Measurements from ENCODE around the gene ZDHHC8. TPM values are rescaled to one million over a fixed set of nuclear protein-coding genes. Genes with fewer than 3 reads are reported as not detected.

The ZDHHC8 gene
- polyA plus RNA-seq, 1 donor (not counting 4 experiments of a cell fraction or from before 2014, with no cell fraction given) = 16.0 TPM

GRCh38 chr22:20192293-20192971 lies 60.8 kb downstream of the ZDHHC8 start:
- Histone ChIP-seq H3K36me3 (ENCODE audit: control insufficient read depth in 2 of 2, extremely low read depth in 1 of 2, insufficient read depth in 2 of 2, low read length in 2 of 2) (no peaks in the 10 kb centered on the region), H2AFZ (ENCODE audit: control insufficient read depth, low read length) (no peak overlapping the region), H3K9ac (ENCODE audit: control insufficient read depth, extremely low read depth, insufficient read depth, low read length) (no peak overlapping the region), H3K4me1 (ENCODE audit: control insufficient read depth, extremely low read depth, insufficient read depth, low read length) (no peaks in the 10 kb centered on the region), H3K9me1 (ENCODE audit: control insufficient read depth, extremely low read depth, insufficient read depth, low read length) (no peaks in the 10 kb centered on the region), H3K9me3 (ENCODE audit: control insufficient read depth, low read depth, low read length) (no peaks in the 10 kb centered on the region), H3K27ac (ENCODE audit: control insufficient read depth, insufficient read depth, low read length) (no peak overlapping the region), H4K20me1 (ENCODE audit: control insufficient read depth, extremely low read depth, insufficient read depth, low read length) (no peaks in the 10 kb centered on the region), H3K4me3 (ENCODE audit: control insufficient read depth in 2 of 3, extremely low read depth in 1 of 3, insufficient read depth in 2 of 3, low read depth in 1 of 3, low read length in 3 of 3) (no peak overlapping the region), H3K27me3 (ENCODE audit: control insufficient read depth, extremely low read depth, insufficient read depth, low read length) (no peaks in the 10 kb centered on the region), H3K4me2 (ENCODE audit: control insufficient read depth, extremely low read depth, insufficient read depth, low read depth, low read length) (no peak overlapping the region), H3K79me2 (ENCODE audit: control insufficient read depth, insufficient read depth, low read length) (no peaks in the 10 kb centered on the region)
- DNase-seq (ENCODE audit: low read depth, low spot score) = no peak
- no peak for TF ChIP-seq CTCF (optimal IDR thresholded peaks at IDR 0.05 in 1 of 3, IDR thresholded peaks at IDR 0.05 in 1 of 3, conservative IDR thresholded peaks at IDR 0.05 in 1 of 3; ENCODE audit: extremely low read depth in 1 of 3, insufficient read depth in 2 of 3, low read length in 3 of 3)
- TF ChIP-seq EZH2 (IDR thresholded peaks at IDR 0.05; ENCODE audit: low read length) = no peak
- dilution Hi-C loops (cut with MboI; ENCODE audit: extremely low pct_ligation_motif_present, low sequenced_read_pairs) = no loop called here
- no peak for FAIRE-seq

GRCh38 chr22:20192972-20193760 lies 61.6 kb downstream of the ZDHHC8 start:
- Histone ChIP-seq H2AFZ (ENCODE audit: control insufficient read depth, low read length) (no peak overlapping the region), H3K79me2 (ENCODE audit: control insufficient read depth, insufficient read depth, low read length) (no peaks in the 10 kb centered on the region), H3K36me3 (ENCODE audit: control insufficient read depth in 2 of 2, extremely low read depth in 1 of 2, insufficient read depth in 2 of 2, low read length in 2 of 2) (no peaks in the 10 kb centered on the region), H3K27ac (ENCODE audit: control insufficient read depth, insufficient read depth, low read length) (no peak overlapping the region), H3K27me3 (ENCODE audit: control insufficient read depth, extremely low read depth, insufficient read depth, low read length) (no peaks in the 10 kb centered on the region), H3K9me1 (ENCODE audit: control insufficient read depth, extremely low read depth, insufficient read depth, low read length) (no peaks in the 10 kb centered on the region), H3K4me1 (ENCODE audit: control insufficient read depth, extremely low read depth, insufficient read depth, low read length) (no peaks in the 10 kb centered on the region), H3K4me3 (ENCODE audit: control insufficient read depth in 2 of 3, extremely low read depth in 1 of 3, insufficient read depth in 2 of 3, low read depth in 1 of 3, low read length in 3 of 3) (no peak overlapping the region), H3K9me3 (ENCODE audit: control insufficient read depth, low read depth, low read length) (no peaks in the 10 kb centered on the region), H4K20me1 (ENCODE audit: control insufficient read depth, extremely low read depth, insufficient read depth, low read length) (no peaks in the 10 kb centered on the region), H3K4me2 (ENCODE audit: control insufficient read depth, extremely low read depth, insufficient read depth, low read depth, low read length) (no peak overlapping the region), H3K9ac (ENCODE audit: control insufficient read depth, extremely low read depth, insufficient read depth, low read length) (no peak overlapping the region)
- DNase-seq (ENCODE audit: low read depth, low spot score) (no peak), FAIRE-seq (no peak)
- no peak for TF ChIP-seq EZH2 (IDR thresholded peaks at IDR 0.05; ENCODE audit: low read length)
- TF ChIP-seq CTCF (optimal IDR thresholded peaks at IDR 0.05 in 1 of 3, IDR thresholded peaks at IDR 0.05 in 1 of 3, conservative IDR thresholded peaks at IDR 0.05 in 1 of 3; ENCODE audit: extremely low read depth in 1 of 3, insufficient read depth in 2 of 3, low read length in 3 of 3) = no peak
- dilution Hi-C loops (cut with MboI; ENCODE audit: extremely low pct_ligation_motif_present, low sequenced_read_pairs) = no loop called here
